T-helper 2 cell (primary cell): ENCODE measurements around the gene GPR25.

Experiments
- DNase-seq, 5 experiments: peaks; one replicate each; pipeline versions ENCODE4 v3.0.0 to v3.0.0-alpha.2; 2012 to 2022

Gene GPR25

GRCh38 chr1:200916681-200917080, 43.9 kb downstream of the GPR25 start:
- DNase-seq, result no peak

GRCh38 chr1:200917291-200917817, 44.6 kb downstream of the GPR25 start:
- DNase-seq, result no peak

DNA sequence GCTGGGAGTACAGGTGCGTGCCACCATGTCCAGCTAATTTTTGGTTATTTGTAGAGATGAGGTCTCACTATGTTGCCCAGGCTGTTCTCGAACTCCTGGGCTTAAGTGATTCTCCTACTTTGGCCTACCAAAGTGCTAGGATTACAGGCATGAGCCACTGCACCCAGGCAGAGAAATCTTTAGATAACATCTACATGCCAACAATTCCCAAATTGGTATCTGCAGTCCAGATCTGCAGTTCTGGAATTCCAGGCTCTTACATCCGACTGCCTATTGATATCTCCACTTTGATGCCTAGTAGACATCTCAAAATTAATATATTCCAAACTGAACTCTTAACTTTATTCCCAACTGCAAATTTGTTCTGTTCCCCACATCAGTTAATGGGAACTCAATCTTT, 45.2 kb downstream of the GPR25 start:
- no peak for DNase-seq

GRCh38 chr1:200919386-200919785, 46.6 kb downstream of the GPR25 start:
- DNase-seq, result no peak

GRCh38 chr1:200921571-200922110, 48.9 kb downstream of the GPR25 start:
- DNase-seq, result no peak

DNA sequence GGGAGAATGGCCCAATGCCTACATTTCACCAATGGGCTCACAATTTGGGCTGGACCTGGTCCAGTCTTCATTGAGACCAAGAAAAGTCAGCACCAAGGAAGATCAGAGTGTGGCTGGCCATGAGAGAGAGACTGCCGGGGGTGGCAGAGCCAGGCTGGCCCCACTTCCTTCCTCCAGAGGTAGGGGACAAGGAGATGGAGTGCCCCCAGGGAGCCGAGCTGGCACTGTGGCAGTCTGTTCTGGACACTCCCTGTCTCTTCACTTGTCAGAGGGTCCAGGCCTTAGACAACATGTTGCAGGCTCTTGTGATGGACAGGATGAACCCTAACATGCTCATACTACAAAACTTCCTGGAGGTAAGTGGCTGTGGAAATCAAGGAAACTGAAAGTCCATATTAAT, 49.6 kb downstream of the GPR25 start:
- DNase-seq, result no peak

GRCh38 chr1:200923601-200924000, 50.8 kb downstream of the GPR25 start:
- no peak for DNase-seq
